ENCODE data around the gene FSTL3. TPM values are rescaled to one million over a fixed set of nuclear protein-coding genes. Genes with fewer than 3 reads are reported as not detected.

Gene FSTL3
- polyA plus RNA-seq, 4 donors: 4.0 to 31.9 (median 17.7) TPM

DNA sequence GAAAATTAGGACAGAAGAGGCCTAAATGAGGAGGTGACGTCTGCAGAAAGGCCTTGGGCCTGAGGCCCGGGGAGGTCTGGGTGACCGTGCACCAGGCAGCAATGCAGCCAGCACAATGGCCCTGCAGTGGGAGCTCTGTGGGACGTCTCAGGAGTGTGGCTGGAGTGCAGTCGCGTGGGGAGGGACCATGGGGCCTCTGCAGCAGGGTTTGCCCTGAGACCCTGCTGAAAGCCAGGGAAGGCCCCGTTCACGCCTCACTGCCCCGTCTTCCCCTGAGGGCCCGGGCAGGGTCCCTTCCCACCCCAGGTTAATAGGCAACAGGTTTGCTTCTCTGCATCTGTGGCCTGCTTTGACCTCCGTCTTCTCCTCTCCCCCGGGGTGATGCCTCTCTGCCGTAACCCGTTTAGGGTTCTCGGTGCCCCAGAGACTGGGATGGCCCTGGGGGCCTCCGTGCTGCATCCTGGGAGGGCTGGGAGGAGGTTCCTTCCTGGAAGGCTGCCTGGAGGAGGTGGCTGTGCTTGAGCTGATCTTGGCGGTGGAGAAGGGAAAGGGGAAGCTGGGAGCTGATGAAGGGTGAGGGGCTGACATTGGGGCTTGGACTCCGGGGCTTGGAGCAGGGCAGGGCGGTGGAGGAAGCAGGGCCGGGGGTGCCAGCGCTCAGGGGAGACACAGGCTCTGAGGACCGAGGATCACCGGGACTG is 42.2 kb downstream of the FSTL3 start:
- peaks cover 0 to 11% (median 0%) of the 10 kb centered on the region in 3 donors for H3K36me3 ChIP-seq (ENCODE audit: control insufficient read depth in 3 of 3, insufficient read depth in 2 of 3, low read depth in 1 of 3, low read length in 3 of 3)
- H3K4me1 ChIP-seq (ENCODE audit: control insufficient read depth in 3 of 3, insufficient read depth in 2 of 3, low read depth in 1 of 3, low read length in 2 of 3): peaks cover 0 to 15% (median 0%) of the 10 kb centered on the region in 3 donors
- H3K27ac ChIP-seq (ENCODE audit: low read depth in 1 of 3, low read length in 2 of 3): no peak overlapping the region
- no peak for DNase-seq
- FAIRE-seq: no peak
- H3K9me3 ChIP-seq (ENCODE audit: control insufficient read depth in 2 of 2, insufficient read depth in 1 of 2, low read depth in 1 of 2, low read length in 1 of 2): peaks cover 0 to 9% of the 10 kb centered on the region in 2 donors
- WGBS, 3 donors: 55 to 58% (median 58%) methylated on average over 18 to 23 of the region's 23 CpGs
- H3K4me3 ChIP-seq (ENCODE audit: low read depth in 1 of 3, low read length in 3 of 3): no peak overlapping the region
- H3K27me3 ChIP-seq (ENCODE audit: control insufficient read depth in 3 of 3, insufficient read depth in 3 of 3, low read length in 3 of 3): peaks cover 0 to 20% (median 0%) of the 10 kb centered on the region in 3 donors

DNA sequence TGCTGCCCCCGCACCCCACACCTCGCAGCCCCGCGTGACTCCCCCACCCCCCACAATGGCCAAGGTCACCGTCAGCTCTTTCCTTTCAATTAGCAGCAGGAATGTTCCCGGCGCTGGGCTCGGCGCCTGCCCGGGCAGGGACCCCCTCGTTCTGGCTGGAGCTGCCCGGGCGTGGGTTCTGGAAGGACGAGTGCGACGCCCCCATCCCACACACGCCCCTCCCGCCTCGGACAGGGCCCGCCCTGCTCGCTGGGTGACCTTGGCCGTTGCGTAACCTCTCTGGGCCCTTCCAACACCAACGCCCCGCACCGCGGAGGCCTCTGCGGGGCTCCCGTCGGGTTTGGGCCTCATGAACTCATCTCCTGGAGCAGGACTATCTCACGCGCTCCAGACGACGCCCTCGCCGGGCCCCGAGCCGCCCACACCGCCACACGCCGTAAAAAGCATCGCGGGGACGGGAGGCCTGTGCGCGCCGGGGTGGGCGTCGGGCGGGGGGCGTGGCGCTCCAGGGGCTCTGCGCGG is 42.9 kb downstream of the FSTL3 start:
- H3K27ac ChIP-seq (ENCODE audit: low read depth in 1 of 3, low read length in 2 of 3): peak overlapping the region in 1 of 3 donors; percentile 15
- 10 to 22% (median 12%) methylated on average over 35 to 54 of the region's 54 CpGs for WGBS, 3 donors
- H3K4me1 ChIP-seq (ENCODE audit: control insufficient read depth in 3 of 3, insufficient read depth in 2 of 3, low read depth in 1 of 3, low read length in 2 of 3): peaks cover 0 to 15% (median 0%) of the 10 kb centered on the region in 3 donors
- DNase-seq (peak in 1 of 2 donors; percentile 54), FAIRE-seq (no peak)
- no peak overlapping the region for H3K4me3 ChIP-seq (ENCODE audit: low read depth in 1 of 3, low read length in 3 of 3)
- peaks cover 0 to 11% (median 0%) of the 10 kb centered on the region in 3 donors for H3K36me3 ChIP-seq (ENCODE audit: control insufficient read depth in 3 of 3, insufficient read depth in 2 of 3, low read depth in 1 of 3, low read length in 3 of 3)
- peaks cover 0 to 9% of the 10 kb centered on the region in 2 donors for H3K9me3 ChIP-seq (ENCODE audit: control insufficient read depth in 2 of 2, insufficient read depth in 1 of 2, low read depth in 1 of 2, low read length in 1 of 2)
- peaks cover 0 to 20% (median 0%) of the 10 kb centered on the region in 3 donors for H3K27me3 ChIP-seq (ENCODE audit: control insufficient read depth in 3 of 3, insufficient read depth in 3 of 3, low read length in 3 of 3)

- DNase-seq: no peak
- peaks cover 0 to 9% of the 10 kb centered on the region in 2 donors for H3K9me3 ChIP-seq (ENCODE audit: control insufficient read depth in 2 of 2, insufficient read depth in 1 of 2, low read depth in 1 of 2, low read length in 1 of 2)
- H3K36me3 ChIP-seq (ENCODE audit: control insufficient read depth in 3 of 3, insufficient read depth in 2 of 3, low read depth in 1 of 3, low read length in 3 of 3): peaks cover 0 to 9% (median 0%) of the 10 kb centered on the region in 3 donors
- H3K4me1 ChIP-seq (ENCODE audit: control insufficient read depth in 3 of 3, insufficient read depth in 2 of 3, low read depth in 1 of 3, low read length in 2 of 3): peaks cover 0 to 15% (median 0%) of the 10 kb centered on the region in 3 donors
- 12 to 22% (median 19%) methylated on average over 52 to 79 of the region's 79 CpGs for WGBS, 3 donors
- FAIRE-seq: no peak
- peaks cover 0 to 20% (median 0%) of the 10 kb centered on the region in 3 donors for H3K27me3 ChIP-seq (ENCODE audit: control insufficient read depth in 3 of 3, insufficient read depth in 3 of 3, low read length in 3 of 3)
- H3K4me3 ChIP-seq (ENCODE audit: low read depth in 1 of 3, low read length in 3 of 3): no peak overlapping the region
- peak overlapping the region in 1 of 3 donors; percentile 15 for H3K27ac ChIP-seq (ENCODE audit: low read depth in 1 of 3, low read length in 2 of 3)
These were observed 43.6 kb downstream of the FSTL3 start for GRCh38 chr19:719636-720344.

DNA sequence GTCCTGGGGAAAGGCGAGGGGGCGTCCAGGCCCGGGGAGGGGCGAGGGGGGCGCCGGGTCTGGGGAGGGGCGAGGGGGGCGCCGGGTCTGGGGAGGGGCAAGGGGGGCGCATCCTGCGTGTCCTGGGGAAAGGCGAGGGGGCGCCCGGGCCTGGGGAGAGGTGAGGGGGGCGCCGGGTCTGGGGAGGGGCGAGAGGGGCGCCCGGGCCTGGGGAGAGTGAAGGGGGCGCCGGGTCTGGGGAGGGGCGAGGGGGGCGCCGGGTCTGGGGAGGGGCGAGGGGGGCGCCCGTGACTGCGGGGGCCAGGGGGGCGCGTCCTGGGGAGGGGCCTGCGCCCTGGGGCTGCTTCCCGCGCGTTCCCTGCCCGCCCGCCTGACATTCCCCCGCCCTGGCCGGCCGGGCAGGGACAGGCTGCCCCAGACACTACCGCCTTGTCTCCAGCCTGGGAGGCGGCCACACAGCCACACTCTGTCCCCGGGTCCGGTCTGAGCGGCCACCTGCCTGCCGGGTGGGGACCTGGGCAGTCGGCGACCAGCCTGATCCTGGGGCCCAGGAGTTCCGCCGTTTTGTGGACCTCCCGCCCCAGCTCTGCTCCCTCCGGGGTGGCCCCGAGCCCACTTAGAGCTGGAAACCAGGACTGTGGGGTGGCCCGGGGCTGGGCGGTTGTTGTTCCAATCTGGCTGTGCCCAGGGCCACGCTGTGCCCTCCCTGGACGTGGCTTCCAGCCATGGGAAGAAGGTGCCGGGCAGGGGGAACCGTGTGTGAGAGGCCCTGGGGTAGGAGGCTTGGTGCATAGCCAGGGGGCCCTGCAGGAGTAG is 44.4 kb downstream of the FSTL3 start:
- H3K4me1 ChIP-seq (ENCODE audit: control insufficient read depth in 3 of 3, insufficient read depth in 2 of 3, low read depth in 1 of 3, low read length in 2 of 3): peaks cover 0 to 15% (median 0%) of the 10 kb centered on the region in 3 donors
- FAIRE-seq: no peak
- no peak overlapping the region for H3K27ac ChIP-seq (ENCODE audit: low read depth in 1 of 3, low read length in 2 of 3)
- peaks cover 0 to 4% of the 10 kb centered on the region in 2 donors for H3K9me3 ChIP-seq (ENCODE audit: control insufficient read depth in 2 of 2, insufficient read depth in 1 of 2, low read depth in 1 of 2, low read length in 1 of 2)
- 24 to 29% (median 27%) methylated on average over 33 to 50 of the region's 58 CpGs for WGBS, 3 donors
- H3K27me3 ChIP-seq (ENCODE audit: control insufficient read depth in 3 of 3, insufficient read depth in 3 of 3, low read length in 3 of 3): peaks cover 0 to 20% (median 0%) of the 10 kb centered on the region in 3 donors
- no peak for DNase-seq
- H3K4me3 ChIP-seq (ENCODE audit: low read depth in 1 of 3, low read length in 3 of 3): no peak overlapping the region
- H3K36me3 ChIP-seq (ENCODE audit: control insufficient read depth in 3 of 3, insufficient read depth in 2 of 3, low read depth in 1 of 3, low read length in 3 of 3): peaks cover 0 to 5% (median 0%) of the 10 kb centered on the region in 3 donors

- H3K27me3 ChIP-seq (ENCODE audit: control insufficient read depth in 3 of 3, insufficient read depth in 3 of 3, low read length in 3 of 3): peaks cover 0 to 20% (median 0%) of the 10 kb centered on the region in 3 donors
- 41 to 45% (median 43%) methylated on average over 13 to 17 of the region's 17 CpGs for WGBS, 3 donors
- FAIRE-seq: no peak
- DNase-seq: no peak
- no peaks in the 10 kb centered on the region for H3K9me3 ChIP-seq (ENCODE audit: control insufficient read depth in 2 of 2, insufficient read depth in 1 of 2, low read depth in 1 of 2, low read length in 1 of 2)
- H3K4me1 ChIP-seq (ENCODE audit: control insufficient read depth in 3 of 3, insufficient read depth in 2 of 3, low read depth in 1 of 3, low read length in 2 of 3): peaks cover 0 to 16% (median 0%) of the 10 kb centered on the region in 3 donors
- no peak overlapping the region for H3K4me3 ChIP-seq (ENCODE audit: low read depth in 1 of 3, low read length in 3 of 3)
- no peak overlapping the region for H3K27ac ChIP-seq (ENCODE audit: low read depth in 1 of 3, low read length in 2 of 3)
- peaks cover 0 to 20% (median 0%) of the 10 kb centered on the region in 3 donors for H3K36me3 ChIP-seq (ENCODE audit: control insufficient read depth in 3 of 3, insufficient read depth in 2 of 3, low read depth in 1 of 3, low read length in 3 of 3)
These were observed 46.4 kb downstream of the FSTL3 start for GRCh38 chr19:722553-723101.

DNA sequence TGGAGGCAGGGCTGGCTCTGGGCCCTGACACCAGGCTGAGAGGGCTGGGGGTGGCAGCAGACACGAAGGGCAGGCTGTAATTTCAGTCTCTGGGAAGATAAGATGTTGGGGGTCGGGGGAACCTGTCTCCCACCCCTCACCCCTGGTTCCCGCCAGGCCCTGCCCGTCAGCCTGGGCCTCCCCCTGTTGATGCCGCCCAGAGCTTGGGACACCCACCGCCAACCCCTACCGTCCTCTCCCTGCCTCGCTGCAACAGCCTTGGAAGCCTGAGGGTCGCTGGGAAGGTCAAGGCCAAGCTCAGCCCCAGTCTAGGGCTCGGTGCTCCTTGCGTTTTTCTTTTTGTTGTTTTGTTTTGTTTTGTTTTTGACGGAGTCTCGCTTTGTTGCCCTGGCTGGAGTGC is 47.1 kb downstream of the FSTL3 start:
- Histone ChIP-seq H3K4me1 (ENCODE audit: control insufficient read depth in 3 of 3, insufficient read depth in 2 of 3, low read depth in 1 of 3, low read length in 2 of 3) (peaks cover 0 to 19% (median 0%) of the 10 kb centered on the region in 3 donors), H3K36me3 (ENCODE audit: control insufficient read depth in 3 of 3, insufficient read depth in 2 of 3, low read depth in 1 of 3, low read length in 3 of 3) (peaks cover 0 to 26% (median 0%) of the 10 kb centered on the region in 3 donors), H3K27ac (ENCODE audit: low read depth in 1 of 3, low read length in 2 of 3) (no peak overlapping the region), H3K27me3 (ENCODE audit: control insufficient read depth in 3 of 3, insufficient read depth in 3 of 3, low read length in 3 of 3) (peaks cover 0 to 20% (median 0%) of the 10 kb centered on the region in 3 donors), H3K4me3 (ENCODE audit: low read depth in 1 of 3, low read length in 3 of 3) (no peak overlapping the region), H3K9me3 (ENCODE audit: control insufficient read depth in 2 of 2, insufficient read depth in 1 of 2, low read depth in 1 of 2, low read length in 1 of 2) (no peaks in the 10 kb centered on the region)
- 56 to 76% (median 59%) methylated on average over 13 of the region's 13 CpGs for WGBS, 3 donors
- FAIRE-seq: no peak
- no peak for DNase-seq

GRCh38 chr19:723714-724113 is 47.5 kb downstream of the FSTL3 start:
- H3K36me3 ChIP-seq (ENCODE audit: control insufficient read depth in 3 of 3, insufficient read depth in 2 of 3, low read depth in 1 of 3, low read length in 3 of 3): peaks cover 0 to 26% (median 0%) of the 10 kb centered on the region in 3 donors
- FAIRE-seq (no peak), DNase-seq (no peak)
- H3K27ac ChIP-seq (ENCODE audit: low read depth in 1 of 3, low read length in 2 of 3): no peak overlapping the region
- peaks cover 0 to 19% (median 0%) of the 10 kb centered on the region in 3 donors for H3K4me1 ChIP-seq (ENCODE audit: control insufficient read depth in 3 of 3, insufficient read depth in 2 of 3, low read depth in 1 of 3, low read length in 2 of 3)
- WGBS, 3 donors: 78 to 87% (median 84%) methylated on average over 18 of the region's 18 CpGs
- H3K27me3 ChIP-seq (ENCODE audit: control insufficient read depth in 3 of 3, insufficient read depth in 3 of 3, low read length in 3 of 3): peaks cover 0 to 16% (median 0%) of the 10 kb centered on the region in 3 donors
- H3K9me3 ChIP-seq (ENCODE audit: control insufficient read depth in 2 of 2, insufficient read depth in 1 of 2, low read depth in 1 of 2, low read length in 1 of 2): no peaks in the 10 kb centered on the region
- no peak overlapping the region for H3K4me3 ChIP-seq (ENCODE audit: low read depth in 1 of 3, low read length in 3 of 3)

Data from small intestine (tissue), 7 donors.